ENCODE data around the gene ADCY2.

DNA sequence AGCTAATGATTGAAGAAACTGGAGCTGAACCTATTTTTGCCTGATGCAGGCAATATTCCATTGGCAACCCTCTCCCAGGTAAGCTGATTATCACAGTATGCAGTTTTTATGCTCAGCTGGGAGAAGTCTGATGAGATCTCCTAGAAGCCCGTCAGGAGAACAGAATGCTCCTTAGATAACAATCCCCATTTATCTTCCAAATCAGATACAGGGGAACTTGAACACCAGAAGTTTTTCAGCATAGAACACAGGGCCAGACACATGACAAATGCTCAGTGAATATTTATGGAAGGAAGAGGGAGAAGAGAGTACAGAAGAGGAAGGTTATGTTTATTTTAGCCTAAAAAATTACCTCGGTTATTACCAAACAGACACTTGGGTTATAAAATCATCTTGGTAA lies 417.1 kb downstream of the ADCY2 start:
- TF ChIP-seq EZH2phosphoT487 (IDR thresholded peaks at IDR 0.05; ENCODE audit: borderline replicate concordance, low read depth) = no peak
- TF ChIP-seq TCF12 (IDR thresholded peaks at IDR 0.05) = no peak
- no peak for TF ChIP-seq YY1 (IDR thresholded peaks at IDR 0.05; ENCODE audit: low read depth)
- TF ChIP-seq, protein P1, sequence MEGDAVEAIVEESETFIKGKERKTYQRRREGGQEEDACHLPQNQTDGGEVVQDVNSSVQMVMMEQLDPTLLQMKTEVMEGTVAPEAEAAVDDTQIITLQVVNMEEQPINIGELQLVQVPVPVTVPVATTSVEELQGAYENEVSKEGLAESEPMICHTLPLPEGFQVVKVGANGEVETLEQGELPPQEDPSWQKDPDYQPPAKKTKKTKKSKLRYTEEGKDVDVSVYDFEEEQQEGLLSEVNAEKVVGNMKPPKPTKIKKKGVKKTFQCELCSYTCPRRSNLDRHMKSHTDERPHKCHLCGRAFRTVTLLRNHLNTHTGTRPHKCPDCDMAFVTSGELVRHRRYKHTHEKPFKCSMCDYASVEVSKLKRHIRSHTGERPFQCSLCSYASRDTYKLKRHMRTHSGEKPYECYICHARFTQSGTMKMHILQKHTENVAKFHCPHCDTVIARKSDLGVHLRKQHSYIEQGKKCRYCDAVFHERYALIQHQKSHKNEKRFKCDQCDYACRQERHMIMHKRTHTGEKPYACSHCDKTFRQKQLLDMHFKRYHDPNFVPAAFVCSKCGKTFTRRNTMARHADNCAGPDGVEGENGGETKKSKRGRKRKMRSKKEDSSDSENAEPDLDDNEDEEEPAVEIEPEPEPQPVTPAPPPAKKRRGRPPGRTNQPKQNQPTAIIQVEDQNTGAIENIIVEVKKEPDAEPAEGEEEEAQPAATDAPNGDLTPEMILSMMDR (IDR thresholded peaks at IDR 0.05) = no peak
- TF ChIP-seq EP300 (IDR thresholded peaks at IDR 0.05; ENCODE audit: borderline replicate concordance in 1 of 2, low read depth in 1 of 2, low read length in 1 of 2) = no peak

All from SK-N-SH (cell line).